Stimulated activated CD8-positive, alpha-beta memory T cell treated with anti-CD3 and anti-CD28 coated beads, Interleukin-7, amount 100 ng/mL, for 1 hour (primary cell): ENCODE data around the gene PKD2.
"Not testable (repeated sequence)": the region's sequence is repeated elsewhere in the genome, so short reads cannot be mapped to it uniquely, and the experiment has no call there.

ENCODE experiments used
- DNase-seq, 2 donors: peaks; one replicate each; pipeline ENCODE4 v3.0.0-alpha.2; 2020; ENCODE audit warnings: low read depth in 2 of 2

PKD2 gene

GRCh38 chr4:88070031-88070430 lies 62.6 kb downstream of the PKD2 start:
- no peak for DNase-seq

GRCh38 chr4:88075336-88075735 lies 67.9 kb downstream of the PKD2 start:
- DNase-seq, result no peak

DNA sequence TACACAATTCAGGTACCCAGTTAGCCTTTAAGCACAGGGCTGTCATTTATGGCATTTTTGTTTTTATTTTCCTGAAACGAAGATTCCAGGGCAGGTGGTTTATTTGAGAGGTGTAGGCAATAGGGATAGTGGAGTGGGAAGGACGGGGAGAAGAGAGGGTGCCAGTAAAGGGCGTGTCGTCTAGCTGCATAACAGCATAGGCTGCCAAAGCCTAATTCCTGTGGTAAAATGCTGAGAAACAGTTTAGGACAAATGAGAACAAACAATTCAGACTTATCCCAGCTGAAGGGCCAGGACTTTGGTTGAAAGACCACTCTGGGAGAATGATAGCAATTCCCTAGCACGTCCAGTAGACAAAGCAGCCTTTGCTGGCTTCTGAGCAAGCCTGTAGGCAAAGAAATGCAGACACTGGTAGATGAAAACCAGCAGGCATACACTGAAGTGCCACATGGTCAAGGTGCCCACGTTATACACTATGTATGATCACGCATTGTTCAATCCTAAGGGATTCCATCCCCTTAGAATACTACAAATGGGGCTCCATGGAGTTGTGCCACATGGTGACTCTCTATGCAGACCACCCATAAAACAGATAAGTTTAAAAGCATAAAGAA lies 70.6 kb downstream of the PKD2 start:
- DNase-seq, result no peak

DNA sequence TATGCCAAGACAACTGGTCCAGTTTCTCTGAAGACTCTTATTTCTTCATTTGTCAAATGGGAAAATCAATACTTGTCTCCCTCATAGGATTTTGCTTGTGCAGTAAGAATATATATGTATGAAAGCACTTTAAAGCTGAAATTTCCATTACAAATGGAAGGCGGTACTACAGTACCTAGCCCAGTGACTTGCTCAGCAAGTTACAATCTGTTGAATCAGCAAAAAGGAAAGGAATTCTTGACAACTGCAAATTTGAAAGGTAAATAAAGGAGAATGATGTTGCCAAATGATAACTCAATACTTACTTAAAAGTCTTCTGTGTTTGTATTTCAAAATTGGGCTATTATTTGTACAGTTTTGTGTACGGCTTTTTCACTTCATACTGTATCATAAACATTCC lies 71.1 kb downstream of the PKD2 start:
- no peak for DNase-seq

GRCh38 chr4:88080626-88081025 lies 73.2 kb downstream of the PKD2 start:
- DNase-seq, result no peak

- no peak for DNase-seq
These were observed 79.6 kb downstream of the PKD2 start for GRCh38 chr4:88087004-88087403.

- DNase-seq, result no peak
These were observed 83.5 kb downstream of the PKD2 start for GRCh38 chr4:88090898-88091297.

- no peak for DNase-seq
These were observed 83.9 kb downstream of the PKD2 start for GRCh38 chr4:88091378-88091777.

DNA sequence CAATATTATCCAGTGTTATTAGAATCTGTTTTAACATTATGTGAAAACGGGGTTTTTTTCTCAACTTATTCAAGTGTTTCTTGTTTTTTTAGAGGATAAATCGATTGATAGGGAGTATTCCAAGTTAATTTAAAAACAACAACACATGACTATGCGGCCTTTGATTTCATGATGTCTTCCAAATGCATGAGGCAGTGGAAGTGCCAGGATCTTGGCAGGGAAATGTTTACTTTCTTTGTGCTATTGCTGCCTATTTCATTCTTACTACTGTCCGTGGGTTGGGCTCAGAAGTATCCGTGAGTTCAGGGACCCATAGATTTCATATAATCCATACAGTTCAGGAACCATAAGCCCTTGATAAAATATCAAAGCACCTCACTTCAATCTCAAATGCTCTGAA lies 86.4 kb downstream of the PKD2 start:
- no peak for DNase-seq

DNA sequence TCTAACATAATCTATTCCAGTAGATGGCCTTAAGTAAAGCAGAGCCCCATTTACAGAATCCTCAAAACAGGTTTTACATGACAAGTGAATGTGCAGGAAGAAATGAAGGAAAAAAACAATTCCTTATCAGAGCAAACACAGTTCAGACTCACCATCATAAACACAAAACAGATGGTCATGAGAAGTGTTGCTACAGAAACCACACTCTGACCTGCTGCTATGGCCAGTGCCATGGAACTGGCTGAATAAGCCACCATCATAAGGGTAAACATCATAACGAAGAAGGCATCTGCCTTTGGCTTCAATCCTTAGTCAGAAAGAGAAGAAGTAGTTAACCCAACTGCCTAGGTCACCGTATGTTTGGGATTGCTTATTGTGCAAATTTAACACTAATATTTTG lies 89.9 kb downstream of the PKD2 start:
- DNase-seq, result no peak

DNA sequence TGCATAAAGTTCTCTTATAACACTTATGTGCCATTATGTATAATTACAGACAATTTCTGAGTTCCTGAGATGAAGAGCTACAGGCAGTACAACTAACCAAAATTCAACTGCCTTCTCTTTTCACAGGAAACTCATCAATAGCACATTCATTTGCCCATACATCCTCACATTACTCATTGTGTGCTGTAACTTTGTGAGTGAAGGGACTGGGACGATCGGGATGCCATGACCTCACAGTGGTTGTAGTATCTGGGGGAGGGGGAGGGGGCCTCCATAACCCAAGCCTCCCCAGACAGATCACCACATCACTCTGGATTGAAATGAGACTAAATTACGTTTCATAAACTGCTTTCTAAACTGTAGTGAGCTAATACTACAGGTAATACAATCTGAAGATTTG lies 90.3 kb downstream of the PKD2 start:
- DNase-seq, result no peak

DNA sequence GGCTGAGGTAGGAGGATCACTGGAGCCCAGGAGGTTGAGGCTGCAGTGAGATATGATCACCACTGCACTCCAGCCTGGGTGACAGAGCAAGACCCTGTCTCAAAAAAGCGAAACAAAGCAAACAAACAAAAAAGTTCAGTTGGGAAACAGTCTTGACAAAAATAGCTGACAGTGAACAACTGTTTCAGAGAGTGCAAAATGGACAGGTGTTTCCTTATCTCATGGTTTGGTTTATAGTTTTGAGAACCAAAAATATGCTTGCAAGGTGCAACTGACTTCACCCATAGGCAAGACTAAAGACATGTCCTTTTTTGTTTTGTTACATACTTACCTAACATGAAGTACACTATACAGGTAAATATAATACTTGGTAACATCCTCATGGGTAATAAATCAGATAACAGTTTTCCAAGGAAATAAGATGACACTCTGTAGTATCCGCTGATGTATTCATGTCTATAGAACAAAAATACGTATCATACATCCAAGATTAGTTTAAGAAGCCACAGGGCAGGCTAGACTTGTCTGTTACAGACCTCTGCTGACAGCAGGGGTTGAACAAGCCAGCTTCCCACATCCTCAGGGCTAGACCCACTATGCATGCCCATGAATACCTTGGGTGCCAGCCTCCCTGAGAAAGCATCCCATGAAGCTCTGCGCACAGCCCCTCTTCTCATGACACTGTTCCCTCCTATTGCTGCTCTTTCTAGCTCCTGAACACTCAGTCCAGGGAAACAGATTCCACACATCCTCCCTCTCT lies 91.7 kb downstream of the PKD2 start:
- DNase-seq, result no peak

DNA sequence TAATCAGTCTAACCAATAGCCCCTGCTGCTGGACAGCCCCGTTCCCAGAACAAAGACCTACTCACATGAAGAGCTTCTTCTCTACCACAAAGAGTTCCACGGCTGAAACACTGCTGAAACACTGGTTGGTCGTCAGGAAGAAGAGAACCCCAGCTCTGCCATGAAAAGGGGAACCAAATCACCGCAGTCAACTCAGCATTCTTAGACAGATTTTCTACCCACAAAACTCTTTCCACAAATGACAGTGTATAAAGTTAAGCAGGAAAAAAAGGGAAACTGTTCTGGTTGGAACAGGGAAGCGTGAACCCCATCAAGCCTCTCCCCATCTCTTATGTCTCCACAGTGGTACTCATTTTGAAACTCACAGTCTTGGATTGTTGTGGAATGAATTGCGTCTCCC lies 93.7 kb downstream of the PKD2 start:
- DNase-seq, result no peak

GRCh38 chr4:88102026-88102425 lies 94.6 kb downstream of the PKD2 start:
- DNase-seq, result no peak

DNA sequence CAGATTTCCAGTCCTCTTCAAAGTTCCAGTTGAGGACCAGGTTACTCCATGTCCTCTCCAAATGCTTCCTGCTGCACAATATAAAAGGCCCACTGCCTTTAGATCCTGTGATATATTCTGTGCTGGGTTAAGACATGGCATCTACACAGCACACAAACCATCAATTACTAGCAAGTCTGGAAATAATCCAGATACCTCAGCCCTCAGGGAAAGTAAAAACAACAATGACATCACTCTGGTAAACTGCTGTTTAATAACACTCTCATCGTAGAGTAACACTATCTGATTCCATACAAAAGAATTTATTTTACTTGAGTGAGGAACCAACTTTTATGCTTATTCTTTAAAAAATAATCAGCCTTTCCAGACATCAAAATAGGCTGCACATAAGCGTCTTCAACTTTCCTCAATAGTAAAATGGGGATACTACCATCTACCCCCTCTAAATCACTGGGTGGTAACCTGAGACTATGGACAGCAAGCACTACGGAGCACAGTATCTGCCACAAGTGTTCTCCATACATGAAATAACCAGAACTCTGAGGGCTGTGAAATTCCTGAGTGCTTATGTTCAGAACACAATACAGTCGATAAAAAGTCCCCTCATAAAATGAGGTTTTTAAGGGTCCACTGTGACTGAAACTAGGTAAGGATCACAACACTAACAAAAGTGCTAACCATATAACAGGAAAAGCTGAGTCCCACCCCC lies 97.6 kb downstream of the PKD2 start:
- DNase-seq, result no peak

DNA sequence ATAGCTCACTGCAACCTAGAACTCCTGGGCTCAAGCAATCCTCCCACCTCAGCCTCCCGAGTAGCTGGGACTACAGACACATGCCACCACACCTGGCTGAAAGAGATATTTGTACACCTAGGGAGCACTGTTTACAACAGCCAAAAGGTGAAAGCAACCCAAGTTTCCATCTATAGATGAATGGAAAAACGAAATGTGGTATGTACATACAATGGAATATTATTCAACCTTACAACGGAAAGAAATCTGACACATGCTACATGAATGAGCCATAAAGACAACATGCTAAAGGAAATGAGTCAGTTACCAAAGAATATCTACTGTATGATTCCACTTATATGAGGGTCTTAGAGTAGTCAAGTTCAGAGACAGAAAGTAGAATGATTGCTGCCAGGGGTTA lies 98.8 kb downstream of the PKD2 start:
- DNase-seq, result no peak

GRCh38 chr4:88107406-88108107 lies 100.1 kb downstream of the PKD2 start:
- no peak for DNase-seq

- DNase-seq, result not testable (repeated sequence)
These were observed 100.7 kb downstream of the PKD2 start for GRCh38 chr4:88108108-88108465.

- no peak for DNase-seq
These were observed 101.3 kb downstream of the PKD2 start for GRCh38 chr4:88108747-88109122.

- no peak for DNase-seq
These were observed 101.9 kb downstream of the PKD2 start for GRCh38 chr4:88109123-88109881.

DNA sequence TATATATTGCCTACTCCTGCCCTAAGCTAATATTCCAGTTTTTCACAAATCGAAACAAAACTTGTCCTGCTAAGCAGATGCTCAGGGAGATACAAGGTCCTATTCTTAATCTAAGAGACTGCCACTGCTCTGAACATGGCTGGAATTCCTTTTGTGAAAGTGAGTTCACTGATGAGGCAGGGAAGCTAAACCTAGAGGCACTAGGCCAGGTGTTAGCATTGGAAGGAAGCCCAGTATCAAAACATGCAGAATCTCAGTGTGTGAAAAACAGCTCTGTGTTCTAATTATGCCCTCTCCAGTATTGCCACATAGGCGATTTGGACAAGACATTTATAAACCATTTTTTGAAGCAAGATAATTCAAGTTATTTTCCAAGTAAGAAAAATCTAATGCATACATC lies 103.4 kb downstream of the PKD2 start:
- no peak for DNase-seq

- DNase-seq, result no peak
These were observed 105.4 kb downstream of the PKD2 start for GRCh38 chr4:88112856-88113255.
